Activated CD8-positive, alpha-beta memory T cell treated with anti-CD3 and anti-CD28 coated beads for 4 hours (primary cell): ENCODE data around the gene TPPP.
A peak's percentile ranks its signal among the peaks of the same experiment; 100 is the strongest.

ENCODE experiments used
- DNase-seq, 2 donors: peaks; one replicate each; pipeline ENCODE4 v3.0.0-alpha.2; 2020; ENCODE audit warnings: low read depth in 2 of 2

The TPPP gene

GRCh38 chr5:677131-678101, 15.7 kb downstream of the TPPP start:
- no peak for DNase-seq

- no peak for DNase-seq
These were observed 16.5 kb downstream of the TPPP start for GRCh38 chr5:676699-677076.

- DNase-seq = no peak
These were observed 17.1 kb downstream of the TPPP start for GRCh38 chr5:675871-676698.

GRCh38 chr5:675111-675870, 17.9 kb downstream of the TPPP start:
- no peak for DNase-seq

- DNase-seq = no peak
These were observed 18.5 kb downstream of the TPPP start for GRCh38 chr5:674630-675011.

GRCh38 chr5:673831-674629, 19.1 kb downstream of the TPPP start:
- no peak for DNase-seq

GRCh38 chr5:673161-673830, 19.9 kb downstream of the TPPP start:
- no peak for DNase-seq

GRCh38 chr5:672329-673160, 20.6 kb downstream of the TPPP start:
- peak in 1 of 2 donors; percentile 28 for DNase-seq

GRCh38 chr5:671459-672328, 21.5 kb downstream of the TPPP start:
- peak; percentile 25 to 31 for DNase-seq

- no peak for DNase-seq
These were observed 22.5 kb downstream of the TPPP start for GRCh38 chr5:670396-671270.

GRCh38 chr5:669842-670395, 23.2 kb downstream of the TPPP start:
- DNase-seq = no peak

- no peak for DNase-seq
These were observed 23.9 kb downstream of the TPPP start for GRCh38 chr5:669111-669841.

GRCh38 chr5:668283-668995, 24.7 kb downstream of the TPPP start:
- DNase-seq = no peak

- DNase-seq = no peak
These were observed 26.2 kb downstream of the TPPP start for GRCh38 chr5:666816-667498.

- DNase-seq = no peak
These were observed 27.0 kb downstream of the TPPP start for GRCh38 chr5:665956-666711.
